WTC11 (cell line): ENCODE measurements around the gene SGSH. TPM values are rescaled to one million over a fixed set of nuclear protein-coding genes. Genes with fewer than 3 reads are reported as not detected.

ENCODE experiments used
- ATAC-seq: fragments of 200-7000 bp; cut with Tn5 transposase; 2 replicates; pipeline ENCODE4 v1.10.0; 2021; ENCODE audit warnings: mild to moderate bottlenecking, moderate library complexity
- CTCF ChIA-PET: fragments of 300-600 bp; sonication (Branson Sonifier 250); formaldehyde crosslinking; loops from one replicate; lab custom pipeline; 2021; ENCODE audit warnings: antibody characterized with exemption; lab: Charles Lee
- POLR2A ChIA-PET: fragments of 350-600 bp; sonication (Branson Sonifier 250); formaldehyde crosslinking; loops from one replicate; lab custom pipeline; 2021; ENCODE audit warnings: antibody characterized with exemption; lab: Charles Lee
- DNase-seq: peaks from one replicate; pipeline ENCODE4 v3.0.0; 2021; ENCODE audit warnings: low spot score
- H3K27ac Mint-ChIP-seq: 2 replicates; pipeline ENCODE4 v1.8.0; 2021; ENCODE audit warnings: mixed read lengths
- H3K27me3 Mint-ChIP-seq: 2 replicates; pipeline ENCODE4 v1.8.0; 2021; ENCODE audit warnings: low read depth, mild to moderate bottlenecking, moderate library complexity, mixed read lengths
- H3K36me3 Mint-ChIP-seq: 2 replicates; pipeline ENCODE4 v1.8.0; 2021; ENCODE audit warnings: mixed read lengths
- H3K4me1 Mint-ChIP-seq: 2 replicates; pipeline ENCODE4 v1.8.0; 2022; ENCODE audit warnings: mixed read lengths
- H3K4me3 Mint-ChIP-seq: 2 replicates; pipeline ENCODE4 v1.8.0; 2021; ENCODE audit warnings: mild to moderate bottlenecking, moderate library complexity, mixed read lengths
- H3K9me3 Mint-ChIP-seq: 2 replicates; pipeline ENCODE4 v1.8.0; 2021; ENCODE audit warnings: mixed read lengths
- ATF2 ChIP-seq: sonication (generic); formaldehyde crosslinking; IDR thresholded peaks from 2 replicates; pipeline ENCODE4 v1.8.1; 2022; ENCODE audit warnings: low read depth, missing genetic modification reagents, borderline replicate concordance
- E2F4 ChIP-seq: sonication (generic); formaldehyde crosslinking; IDR thresholded peaks from 2 replicates; pipeline ENCODE4 v1.8.1; 2022; ENCODE audit warnings: low read depth, mild to moderate bottlenecking, moderate library complexity, missing genetic modification reagents, borderline replicate concordance
- GRHL2 ChIP-seq: fragments of 250-450 bp; sonication (Bioruptor Pico); IDR thresholded peaks from 2 replicates; pipeline ENCODE4 v1.8.0; 2022; ENCODE audit warnings: mild to moderate bottlenecking, moderate library complexity; ENCODE audit not compliant: insufficient replicate concordance, severe bottlenecking
- KAT7 ChIP-seq: sonication (generic); formaldehyde crosslinking; IDR thresholded peaks from 2 replicates; pipeline ENCODE4 v1.8.1; 2023; ENCODE audit warnings: missing genetic modification reagents, mild to moderate bottlenecking, borderline replicate concordance
- MAX ChIP-seq: sonication (generic); formaldehyde crosslinking; IDR thresholded peaks from 2 replicates; pipeline ENCODE4 v1.8.0; 2022; ENCODE audit warnings: mild to moderate bottlenecking, missing genetic modification reagents
- MXD4 ChIP-seq: fragments of 250-450 bp; sonication (Bioruptor Pico); IDR thresholded peaks from 2 replicates; pipeline ENCODE4 v1.8.0; 2021; ENCODE audit warnings: mild to moderate bottlenecking, moderate library complexity, borderline replicate concordance
- NR3C1 ChIP-seq: sonication (generic); formaldehyde crosslinking; conservative IDR thresholded peaks from 2 replicates; pipeline ENCODE4 v1.8.1; 2023; ENCODE audit warnings: low read depth, mild to moderate bottlenecking, missing genetic modification reagents
- RORB ChIP-seq: fragments of 250-450 bp; sonication (Bioruptor Pico); IDR thresholded peaks from 2 replicates; pipeline ENCODE4 v1.9.0; 2021; ENCODE audit warnings: mild to moderate bottlenecking
- TEAD1 ChIP-seq: sonication (generic); formaldehyde crosslinking; IDR thresholded peaks from 2 replicates; pipeline ENCODE4 v1.8.0; 2022; ENCODE audit warnings: mild to moderate bottlenecking, missing genetic modification reagents
- USF1 ChIP-seq: sonication (generic); formaldehyde crosslinking; IDR thresholded peaks from 2 replicates; pipeline ENCODE4 v1.8.0; 2022; ENCODE audit warnings: mild to moderate bottlenecking, missing genetic modification reagents
- USF2 ChIP-seq: sonication (generic); formaldehyde crosslinking; IDR thresholded peaks from 2 replicates; pipeline ENCODE4 v1.8.1; 2023; ENCODE audit warnings: mild to moderate bottlenecking, missing genetic modification reagents, moderate library complexity
- ZNF121 ChIP-seq: sonication (generic); formaldehyde crosslinking; IDR thresholded peaks from 2 replicates; pipeline ENCODE4 v1.8.0; 2023; ENCODE audit warnings: missing genetic modification reagents
- ZNF263 ChIP-seq: sonication (generic); formaldehyde crosslinking; IDR thresholded peaks from 2 replicates; pipeline ENCODE4 v1.8.1; 2022; ENCODE audit warnings: low read depth, mild to moderate bottlenecking, moderate library complexity, missing genetic modification reagents
- ZNF281 ChIP-seq: sonication (generic); formaldehyde crosslinking; IDR thresholded peaks from 2 replicates; pipeline ENCODE4 v1.8.0; 2023; ENCODE audit warnings: mild to moderate bottlenecking, missing genetic modification reagents
- ZNF423 ChIP-seq: fragments of 250-450 bp; sonication (Bioruptor Pico); IDR thresholded peaks from 2 replicates; pipeline ENCODE4 v2.1.2; 2022; ENCODE audit warnings: mild to moderate bottlenecking, moderate library complexity
- ZNF532 ChIP-seq: fragments of 250-450 bp; sonication (Bioruptor Pico); IDR thresholded peaks from 2 replicates; pipeline ENCODE4 v1.9.0; 2021; ENCODE audit warnings: mild to moderate bottlenecking, borderline replicate concordance
- ZNF671 ChIP-seq: fragments of 250-450 bp; sonication (Bioruptor Pico); IDR thresholded peaks from 2 replicates; pipeline ENCODE4 v1.8.0; 2021; ENCODE audit warnings: mild to moderate bottlenecking
- ZSCAN18 ChIP-seq: fragments of 250-450 bp; sonication (Bioruptor Pico); IDR thresholded peaks from 2 replicates; pipeline ENCODE4 v2.1.2; 2022; ENCODE audit warnings: mild to moderate bottlenecking, moderate library complexity
- total RNA-seq: library from RNA; stranded (reverse); gene quantifications from 3 replicates; pipeline ENCODE4 v1.2.3, GENCODE V29; 2021

The SGSH gene
- total RNA-seq, 1 experiment from 2014 or later: 27.7 TPM

GRCh38 chr17:80246726-80247125 lies 26.6 kb upstream of the SGSH start (continued):
- TF ChIP-seq ZNF121 (CRISPR knock-in tag): no peak
- no peak for TF ChIP-seq KAT7 (CRISPR knock-in tag)
- TF ChIP-seq MAX (CRISPR knock-in tag): no peak
- TF ChIP-seq USF2 (CRISPR knock-in tag): no peak

GRCh38 chr17:80246266-80246681 lies 26.1 kb upstream of the SGSH start:
- TF ChIP-seq RORB (CRISPR knock-in tag) (no peak), MXD4 (CRISPR knock-in tag) (no peak), E2F4 (CRISPR knock-in tag) (no peak), TEAD1 (CRISPR knock-in tag) (no peak), ZNF281 (CRISPR knock-in tag) (no peak), GRHL2 (CRISPR knock-in tag) (no peak), ZNF532 (CRISPR knock-in tag) (no peak), ZNF263 (CRISPR knock-in tag) (no peak)
- no peak for ATAC-seq
- CTCF ChIA-PET: no interaction called here

GRCh38 chr17:80245566-80246265 lies 25.6 kb upstream of the SGSH start:
- CTCF ChIA-PET: no interaction called here
- H3K27ac Mint-ChIP-seq: peak overlapping the region; percentile 92

More at GRCh38 chr17:80246266-80246681, 26.1 kb upstream of the SGSH start:
- no peaks in the 10 kb centered on the region for H3K9me3 Mint-ChIP-seq
- peaks cover 26% of the 10 kb centered on the region for H3K36me3 Mint-ChIP-seq
- no peak for DNase-seq
- no peak overlapping the region for H3K4me3 Mint-ChIP-seq
- no peaks in the 10 kb centered on the region for H3K27me3 Mint-ChIP-seq
- no peak overlapping the region; the same call in 1 of the 2 replicates for H3K27ac Mint-ChIP-seq
- POLR2A ChIA-PET: no interaction called here
- H3K4me1 Mint-ChIP-seq: no peaks in the 10 kb centered on the region

More at GRCh38 chr17:80245566-80246265, 25.6 kb upstream of the SGSH start:
- no peaks in the 10 kb centered on the region for H3K27me3 Mint-ChIP-seq
- no peaks in the 10 kb centered on the region for H3K4me1 Mint-ChIP-seq
- DNase-seq (no peak), ATAC-seq (no peak)
- H3K4me3 Mint-ChIP-seq: no peak overlapping the region
- no peaks in the 10 kb centered on the region for H3K9me3 Mint-ChIP-seq
- peaks cover 28% of the 10 kb centered on the region for H3K36me3 Mint-ChIP-seq
- POLR2A ChIA-PET: no interaction called here
- TF ChIP-seq USF1 (CRISPR knock-in tag): no peak
- no peak for TF ChIP-seq ATF2
- TF ChIP-seq NR3C1 (CRISPR knock-in tag): no peak
- TF ChIP-seq ZNF423 (CRISPR knock-in tag): no peak
- no peak for TF ChIP-seq ZSCAN18 (CRISPR knock-in tag)
- TF ChIP-seq ZNF671 (CRISPR knock-in tag): no peak
- TF ChIP-seq, all 79 proteins: peak for 0
